ENCODE results near the gene PRKCZ.
"Not testable (repeated sequence)": the region's sequence is repeated elsewhere in the genome, so short reads cannot be mapped to it uniquely, and the experiment has no call there.

Gene PRKCZ

DNA sequence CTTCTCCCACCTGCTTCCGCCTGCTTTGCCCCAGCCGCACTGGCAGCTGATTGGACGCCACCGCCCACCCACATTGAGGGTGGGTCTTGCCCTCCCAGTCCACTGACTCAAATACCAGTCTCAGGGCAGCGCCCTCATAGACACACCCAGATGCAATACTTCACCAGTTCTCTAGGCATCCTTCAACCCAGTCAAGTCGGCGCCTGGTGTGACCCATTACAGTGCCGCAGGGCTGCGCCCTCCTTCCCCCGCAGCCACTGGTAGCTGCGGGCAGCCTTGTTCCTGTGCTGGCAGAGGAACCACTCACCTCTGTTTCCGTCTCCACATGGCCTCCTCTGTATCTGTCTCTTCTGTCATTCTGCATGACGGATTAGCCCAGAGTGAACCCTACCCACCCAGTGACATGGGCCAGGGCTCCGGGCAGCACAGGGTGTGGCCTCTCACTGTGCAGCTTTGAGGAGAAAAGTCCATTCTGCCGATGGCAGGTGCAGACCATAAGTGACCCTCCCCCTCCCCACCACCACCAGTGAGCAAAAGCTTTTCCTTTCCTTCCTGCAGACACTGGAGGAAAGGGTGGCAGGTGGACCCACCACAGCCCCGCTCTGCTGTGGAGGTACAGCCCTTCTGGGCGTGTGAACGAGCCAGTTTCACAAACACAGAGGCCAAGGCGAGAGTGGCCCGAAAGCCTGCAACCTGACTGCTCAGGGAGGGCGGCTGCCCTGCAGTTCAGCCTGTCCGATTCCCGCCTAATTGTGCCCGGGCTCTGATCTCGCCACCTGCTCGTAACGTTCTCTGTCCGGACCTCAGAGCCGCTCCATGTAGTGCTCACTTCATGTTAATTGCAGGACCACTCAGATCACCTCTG lies 87.3 kb downstream of the PRKCZ start:
- no peak for DNase-seq

DNA sequence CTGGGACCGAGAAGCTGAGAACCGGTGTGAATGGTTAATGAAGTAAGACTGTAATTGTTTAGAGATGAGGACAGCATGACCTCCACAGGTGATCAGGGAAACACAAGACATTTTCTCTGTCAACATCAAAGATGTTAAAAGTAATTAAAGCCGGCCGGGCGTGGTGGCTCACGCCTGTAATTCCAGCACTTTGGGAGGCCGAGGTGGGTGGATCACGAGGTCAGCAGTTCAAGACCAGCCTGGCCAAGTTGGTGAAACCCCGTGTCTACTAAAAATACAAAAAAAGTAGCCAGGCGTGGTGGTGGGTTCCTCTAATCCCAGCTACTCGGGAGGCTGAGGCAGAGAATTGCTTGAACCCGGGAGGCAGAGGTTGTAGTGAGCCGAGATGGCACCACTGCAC lies 88.9 kb downstream of the PRKCZ start:
- DNase-seq: not testable (repeated sequence)

DNA sequence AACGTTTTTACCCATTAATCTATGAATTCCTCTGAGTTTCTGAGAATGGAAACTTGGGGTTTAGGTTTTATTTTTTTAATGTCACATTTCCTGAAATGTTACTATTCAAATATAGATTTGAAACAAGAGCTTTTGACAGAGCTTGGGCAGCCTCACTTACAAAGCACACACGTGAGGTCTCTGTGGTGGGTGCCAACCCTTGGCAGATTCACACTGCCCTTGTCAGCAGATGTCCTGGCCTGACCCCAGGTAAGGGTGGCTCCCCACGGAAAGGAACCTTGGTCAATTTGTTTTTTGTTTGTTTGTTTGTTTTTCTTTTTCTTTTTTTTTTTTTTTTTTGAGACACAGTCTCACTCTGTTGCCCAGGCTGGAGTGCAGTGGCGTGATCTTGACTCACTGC lies 90.8 kb downstream of the PRKCZ start:
- DNase-seq: no peak

DNA sequence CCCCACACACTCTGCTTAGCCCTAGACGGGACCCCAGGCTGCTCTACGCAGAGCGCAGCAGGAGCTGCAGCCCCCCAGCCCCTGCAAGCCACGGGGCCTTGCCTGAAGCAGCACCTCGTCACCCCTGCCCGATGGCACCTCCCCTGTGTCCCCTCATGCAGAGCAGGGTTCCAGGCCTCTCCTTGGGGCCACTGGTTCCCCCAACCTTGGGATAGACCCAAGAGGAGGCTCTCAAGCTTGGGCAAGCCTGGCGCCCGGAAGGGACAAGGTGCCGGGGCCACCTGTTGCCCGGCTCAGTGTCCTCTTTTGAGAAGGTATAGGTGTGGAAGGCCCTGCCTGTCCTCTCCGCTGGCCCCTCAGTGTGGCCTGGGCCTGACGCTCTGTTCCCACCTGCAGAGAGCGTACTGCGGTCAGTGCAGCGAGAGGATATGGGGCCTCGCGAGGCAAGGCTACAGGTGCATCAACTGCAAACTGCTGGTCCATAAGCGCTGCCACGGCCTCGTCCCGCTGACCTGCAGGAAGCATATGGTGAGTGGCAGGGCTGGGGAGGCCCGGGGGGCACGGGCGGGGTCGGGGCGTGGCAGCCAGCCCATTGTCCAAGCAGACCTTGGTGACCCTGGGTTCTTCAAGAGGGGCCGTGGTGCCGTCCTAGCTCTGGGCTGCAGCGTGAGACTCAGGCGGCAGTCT lies 93.7 kb downstream of the PRKCZ start:
- no peak for DNase-seq

DNA sequence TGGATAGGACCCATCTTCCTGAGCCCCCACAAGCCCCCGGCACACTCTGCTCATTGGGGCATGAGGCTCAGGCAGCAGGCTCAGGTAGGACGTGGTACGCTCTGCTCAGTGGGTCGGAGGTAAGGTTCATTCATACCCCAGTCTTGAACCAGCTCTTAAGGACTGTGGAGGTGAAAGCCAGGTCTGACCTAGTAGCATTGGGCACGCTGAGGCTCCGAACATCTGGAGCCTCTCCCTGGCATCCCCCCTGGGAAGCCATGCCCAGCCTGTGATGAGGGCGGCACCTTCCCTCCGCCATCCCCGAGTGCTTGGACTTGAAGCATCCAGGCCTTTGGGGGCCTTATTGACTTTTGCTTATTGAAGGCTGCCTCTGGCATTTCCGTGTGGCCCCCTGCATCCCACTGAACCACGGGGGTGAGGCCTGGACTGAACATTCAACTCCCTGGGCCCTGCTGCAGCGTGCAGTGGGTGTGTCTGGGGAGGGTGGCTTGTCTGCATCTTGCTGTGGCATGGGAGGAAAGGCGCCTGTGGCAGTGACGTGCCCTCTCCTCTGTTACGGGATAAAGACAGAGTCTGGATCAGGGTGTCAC lies 94.4 kb downstream of the PRKCZ start:
- no peak for DNase-seq

DNA sequence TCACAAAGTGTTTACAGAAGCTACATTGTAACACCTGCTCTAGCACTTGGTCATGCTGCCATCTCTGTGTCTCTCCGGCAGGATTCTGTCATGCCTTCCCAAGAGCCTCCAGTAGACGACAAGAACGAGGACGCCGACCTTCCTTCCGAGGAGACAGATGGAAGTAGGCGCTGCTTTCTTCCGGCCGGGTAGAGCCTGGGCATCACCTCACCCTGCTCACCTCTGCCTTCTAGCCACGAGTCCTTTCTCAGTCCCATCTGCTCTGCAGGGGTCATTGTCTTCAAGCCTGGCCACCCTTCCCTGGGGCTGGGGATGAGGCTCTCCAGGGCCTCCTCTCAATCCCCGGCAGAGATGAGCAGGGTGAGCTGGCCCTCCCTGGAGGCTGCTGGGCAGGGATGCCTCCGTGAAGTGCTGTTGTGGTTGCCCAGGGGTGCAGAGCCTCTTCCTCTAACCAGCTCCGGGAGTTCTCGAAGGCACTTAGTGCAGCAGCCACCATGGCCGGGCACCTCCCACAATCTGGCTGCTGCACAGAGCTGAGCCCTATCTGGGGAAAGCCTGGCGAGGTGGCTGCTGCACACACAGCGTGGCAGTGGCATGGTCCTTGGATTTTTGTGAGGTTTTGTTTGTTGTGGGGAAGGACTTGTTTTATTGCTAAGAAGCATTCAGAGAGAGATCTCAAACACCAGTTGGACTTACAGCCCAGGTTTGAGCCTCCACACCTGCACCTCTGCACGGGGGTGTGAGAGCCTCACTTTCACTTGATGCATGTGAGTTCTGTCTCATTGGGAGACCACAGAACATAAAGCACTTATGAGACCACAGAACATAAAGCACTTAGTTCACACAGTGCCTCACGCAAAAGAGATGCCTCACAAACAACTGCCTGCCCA lies 96.0 kb downstream of the PRKCZ start:
- DNase-seq: no peak

DNA sequence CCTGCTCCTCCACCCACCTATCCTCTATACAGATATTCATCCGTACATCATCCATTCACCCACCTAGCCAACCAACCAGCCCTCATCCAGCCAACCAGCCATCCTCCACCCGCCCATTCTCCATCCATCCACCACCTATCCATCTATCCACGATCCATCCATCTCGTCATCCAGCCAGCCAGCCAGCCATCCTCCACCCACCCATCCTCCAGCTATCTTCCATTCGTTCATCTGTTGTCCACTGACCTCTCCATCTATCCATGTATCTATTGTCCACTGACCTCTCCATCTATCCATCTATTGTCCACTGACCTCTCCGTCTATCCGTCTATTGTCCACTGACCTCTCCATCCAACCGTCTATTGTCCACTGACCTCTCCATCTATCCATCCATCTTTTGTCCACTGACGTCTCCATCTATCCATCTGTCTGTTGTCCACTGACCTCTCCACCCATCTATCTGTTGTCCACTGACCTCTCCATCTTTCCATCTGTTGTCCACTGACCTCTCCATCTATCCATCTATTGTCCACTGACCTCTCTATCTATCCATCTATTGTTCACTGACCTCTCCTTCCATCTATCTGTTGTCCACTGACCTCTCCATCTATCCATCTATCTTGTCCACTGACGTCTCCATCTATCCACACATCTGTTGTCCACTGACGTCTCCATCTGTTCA lies 96.8 kb downstream of the PRKCZ start:
- DNase-seq: no peak

DNA sequence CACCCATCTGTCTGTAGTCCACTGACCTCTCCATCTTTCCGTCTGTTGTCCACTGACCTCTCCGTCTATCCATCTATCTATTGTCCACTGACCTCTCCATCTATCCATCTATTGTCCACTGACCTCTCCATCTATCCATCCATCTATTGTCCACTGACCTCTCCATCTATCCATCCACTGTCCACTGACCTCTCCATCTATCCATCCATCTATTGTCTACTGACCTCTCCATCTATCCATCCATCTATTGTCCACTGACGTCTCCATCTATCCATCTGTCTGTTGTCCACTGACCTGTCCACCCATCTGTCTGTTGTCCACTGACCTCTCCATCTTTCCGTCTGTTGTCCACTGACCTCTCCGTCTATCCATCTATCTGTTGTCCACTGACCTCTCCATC lies 97.7 kb downstream of the PRKCZ start:
- not testable (repeated sequence) for DNase-seq

DNA sequence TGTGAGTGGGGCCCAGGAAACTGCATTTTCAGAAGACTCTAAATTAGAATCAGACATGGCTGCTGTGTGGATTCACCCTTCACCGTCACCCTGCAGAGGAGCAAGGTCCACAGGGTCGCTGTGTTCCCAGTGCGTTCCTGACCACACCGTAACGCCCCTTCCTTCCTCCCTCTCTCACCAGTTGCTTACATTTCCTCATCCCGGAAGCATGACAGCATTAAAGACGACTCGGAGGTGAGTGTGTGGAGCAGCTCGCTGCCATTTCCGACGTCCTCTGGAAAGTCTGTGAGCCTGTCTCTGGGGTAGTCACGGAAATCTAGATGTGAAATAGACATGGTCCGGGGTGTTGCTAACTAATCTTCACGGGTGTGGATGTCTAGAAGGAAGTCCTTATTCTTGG lies 98.5 kb downstream of the PRKCZ start:
- peak; percentile 72 for DNase-seq

DNA sequence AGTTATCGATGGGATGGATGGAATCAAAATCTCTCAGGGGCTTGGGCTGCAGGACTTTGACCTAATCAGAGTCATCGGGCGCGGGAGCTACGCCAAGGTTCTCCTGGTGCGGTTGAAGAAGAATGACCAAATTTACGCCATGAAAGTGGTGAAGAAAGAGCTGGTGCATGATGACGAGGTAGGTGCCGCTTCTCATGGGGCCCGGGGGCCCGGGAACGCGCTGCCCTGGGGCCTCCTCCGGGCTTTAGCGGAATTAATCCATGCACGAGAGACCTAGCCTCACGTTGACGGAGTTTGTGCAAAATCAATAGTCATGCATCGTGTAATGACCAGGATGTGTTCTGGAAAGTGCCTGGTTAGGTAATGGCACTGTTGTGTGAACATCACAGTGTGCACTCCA lies 100.6 kb downstream of the PRKCZ start:
- no peak for DNase-seq

DNA sequence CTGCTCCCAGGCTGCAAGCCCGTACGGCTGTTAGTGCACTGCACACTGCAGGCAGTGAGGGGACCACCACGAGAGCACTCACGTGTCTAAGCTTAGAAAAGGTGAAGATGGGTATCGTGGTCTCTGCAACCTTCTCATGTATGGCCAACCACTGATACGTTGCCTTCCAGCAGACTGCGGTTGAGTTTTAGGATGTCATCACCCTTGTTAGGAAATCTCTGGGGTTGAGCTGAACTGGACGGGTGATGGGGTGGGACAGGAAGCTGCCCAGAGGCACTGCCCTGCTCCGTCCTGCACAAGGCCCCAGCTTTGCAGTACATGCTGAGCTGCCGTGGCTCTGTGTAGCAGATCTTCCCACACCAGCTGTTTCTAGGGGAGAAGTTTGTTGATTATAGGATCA lies 101.0 kb downstream of the PRKCZ start:
- no peak for DNase-seq

DNA sequence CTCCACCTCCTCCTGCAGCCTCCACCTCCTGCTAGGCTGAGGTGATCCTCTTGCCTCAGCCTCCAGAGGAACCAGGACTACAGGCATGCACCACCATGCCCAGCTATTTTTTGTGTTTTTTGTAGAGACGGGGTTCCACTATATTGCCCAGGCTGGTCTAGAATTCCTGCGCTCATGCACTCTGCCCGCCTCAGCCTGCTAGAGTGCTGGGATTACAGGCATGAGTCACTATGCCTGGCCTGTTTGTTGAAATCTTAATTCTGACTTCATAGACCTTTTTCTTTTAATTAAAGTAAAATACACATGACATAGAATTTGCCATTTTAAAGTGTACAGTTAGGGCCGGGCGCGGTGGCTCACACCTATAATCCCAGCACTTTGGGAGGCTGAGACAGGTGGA lies 101.7 kb downstream of the PRKCZ start:
- DNase-seq: no peak

DNA sequence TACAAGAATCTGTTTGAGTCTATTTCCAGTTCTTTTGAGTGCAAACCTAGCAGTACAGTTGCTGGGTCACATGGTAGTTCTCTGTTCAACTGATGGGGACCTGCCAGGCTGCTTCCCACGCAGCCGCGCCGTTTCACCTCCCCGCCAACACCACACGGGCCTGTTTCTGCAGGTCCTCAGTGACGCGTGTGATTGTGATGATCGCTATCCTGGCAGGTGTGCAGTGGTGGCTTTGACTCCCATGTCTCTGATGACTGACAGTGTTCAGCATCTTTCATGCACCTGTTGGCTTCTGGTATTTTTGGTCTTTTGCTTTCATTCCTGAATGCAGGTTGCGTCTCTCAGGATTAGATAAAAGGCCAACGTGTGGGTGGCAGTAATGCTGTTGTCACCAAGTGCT lies 102.7 kb downstream of the PRKCZ start:
- DNase-seq: no peak

DNA sequence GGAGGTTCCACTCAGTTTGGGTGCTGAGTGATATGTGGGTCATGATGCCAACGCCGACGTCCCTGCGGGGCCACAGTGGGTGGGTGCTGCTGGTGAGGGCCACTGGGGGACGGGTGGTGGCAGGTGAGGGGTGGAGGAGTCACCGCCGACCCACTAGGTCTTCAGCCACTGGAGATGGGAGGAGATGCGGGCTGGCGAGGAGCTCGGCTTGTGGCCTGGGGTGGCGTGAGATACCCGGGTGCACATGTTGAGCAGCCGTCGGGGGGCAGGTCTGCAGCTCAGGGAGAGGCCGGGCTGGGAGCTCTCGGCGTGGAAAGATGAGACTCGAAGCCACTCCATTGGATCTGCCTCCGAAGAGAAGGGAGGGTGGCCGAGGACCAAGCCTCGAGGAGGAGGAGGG lies 103.8 kb downstream of the PRKCZ start:
- DNase-seq: no peak

DNA sequence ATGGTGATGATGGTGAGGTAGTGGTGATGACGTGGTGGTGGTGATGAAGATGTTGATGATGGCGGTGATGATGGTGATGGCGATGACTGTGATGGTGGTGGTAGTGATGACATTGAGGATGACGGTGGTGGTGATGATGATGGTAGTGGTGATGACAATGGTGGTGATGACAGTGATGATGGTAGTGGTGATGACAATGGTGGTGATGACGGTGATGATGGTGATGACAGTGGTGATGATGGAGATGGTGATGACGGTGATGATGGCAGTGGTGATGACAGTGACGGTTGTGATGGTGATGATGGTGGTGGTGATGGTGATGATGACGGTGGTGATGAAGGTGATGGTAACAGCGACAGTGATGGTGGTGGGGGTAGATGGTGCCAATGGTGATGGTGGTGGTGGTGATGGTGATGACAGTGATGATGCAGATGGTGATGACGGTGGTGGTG lies 105.0 kb downstream of the PRKCZ start:
- no peak for DNase-seq

DNA sequence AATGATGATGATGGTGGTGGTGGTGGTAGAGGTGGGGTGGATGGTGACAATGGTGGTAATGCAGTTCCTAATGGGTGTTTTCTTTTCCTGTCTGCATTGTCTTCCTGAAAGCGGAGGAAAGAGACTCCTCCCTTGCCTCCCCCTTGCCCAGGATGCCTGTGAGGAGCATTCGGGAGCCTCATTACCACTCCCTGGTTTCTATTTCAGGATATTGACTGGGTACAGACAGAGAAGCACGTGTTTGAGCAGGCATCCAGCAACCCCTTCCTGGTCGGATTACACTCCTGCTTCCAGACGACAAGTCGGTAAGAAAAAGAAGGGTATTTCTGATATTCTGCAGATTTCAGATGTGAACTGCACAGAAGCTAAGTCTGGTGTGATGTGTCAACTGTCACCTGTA lies 105.6 kb downstream of the PRKCZ start:
- no peak for DNase-seq

DNA sequence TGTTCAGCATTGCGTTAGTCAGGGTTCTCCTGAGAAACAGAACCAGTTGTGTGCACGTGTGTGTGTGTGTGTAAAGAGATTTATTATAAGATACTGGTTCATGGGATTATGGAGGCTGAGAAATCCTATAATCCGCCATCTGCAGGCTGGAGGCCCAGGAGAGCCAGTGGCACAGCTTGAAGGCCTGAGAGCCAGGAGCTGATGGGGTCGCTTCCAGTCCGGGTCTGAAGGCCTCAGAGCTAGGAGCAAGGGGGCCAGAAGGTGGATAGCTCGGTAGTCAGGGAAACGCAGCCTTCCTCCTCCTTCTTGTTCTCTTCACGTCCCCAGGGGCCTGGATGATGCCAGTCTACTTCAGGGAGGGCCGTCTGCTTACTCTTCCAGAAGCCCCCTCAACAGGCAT lies 106.7 kb downstream of the PRKCZ start:
- DNase-seq: no peak

DNA sequence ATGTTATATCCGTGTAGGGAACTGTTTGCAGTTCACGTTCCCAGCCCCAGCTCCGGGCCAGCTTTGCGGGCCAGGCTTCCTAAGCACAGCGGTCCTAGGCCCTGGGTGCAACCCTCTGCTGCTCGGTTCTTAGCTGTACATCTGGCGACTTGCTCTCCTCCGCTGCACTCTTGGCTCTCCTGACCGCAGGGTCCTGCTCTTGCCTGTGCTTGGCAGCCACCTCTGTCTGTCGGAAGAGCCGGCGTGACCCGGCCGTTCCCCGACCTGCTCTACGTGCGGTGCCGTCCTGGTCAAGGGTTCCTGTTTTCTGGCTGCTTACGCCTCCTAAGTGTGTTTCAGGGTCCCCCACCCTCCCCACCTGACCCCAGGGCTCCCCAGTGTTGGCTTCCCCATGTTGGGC lies 107.6 kb downstream of the PRKCZ start:
- no peak for DNase-seq

DNA sequence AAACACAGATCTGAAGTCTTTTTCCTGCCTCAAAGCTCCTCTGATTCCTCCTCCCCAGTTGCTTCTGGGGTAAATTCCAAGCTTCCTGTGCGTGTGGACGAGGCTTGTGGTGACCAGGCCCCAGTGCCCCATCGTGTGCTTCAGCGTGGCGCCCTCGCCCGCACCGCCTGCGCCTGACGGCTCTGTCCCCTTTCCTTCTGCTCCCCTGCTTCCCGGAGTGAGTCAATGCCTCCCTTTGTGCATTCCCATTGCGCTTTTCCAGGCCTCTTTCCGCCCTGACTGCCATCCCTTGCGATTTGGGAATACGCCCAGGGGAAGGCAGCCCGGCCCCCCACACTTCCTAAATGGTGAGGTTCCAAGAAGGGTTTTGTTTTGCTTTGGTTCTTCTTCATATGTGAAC lies 108.1 kb downstream of the PRKCZ start:
- no peak for DNase-seq

DNA sequence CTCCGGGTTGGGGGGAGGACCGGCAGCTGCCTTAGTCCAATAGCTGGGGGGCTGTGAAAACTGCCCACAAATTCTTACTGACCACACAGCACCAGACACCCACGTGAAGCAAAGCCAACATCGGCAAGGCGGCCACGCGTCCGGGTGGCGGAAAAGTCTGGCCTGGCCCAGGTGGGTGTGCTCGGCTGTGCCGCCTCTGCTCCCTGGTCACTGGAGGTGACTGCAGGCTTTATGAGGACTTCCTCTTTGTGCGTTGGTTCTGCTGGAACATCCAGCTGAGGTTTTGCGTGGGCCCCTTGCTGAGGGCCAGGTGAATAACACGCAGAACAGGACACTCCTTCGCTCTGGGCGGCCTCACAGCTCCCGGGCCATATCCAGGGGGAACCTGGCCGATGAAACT lies 108.9 kb downstream of the PRKCZ start:
- no peak for DNase-seq

DNA sequence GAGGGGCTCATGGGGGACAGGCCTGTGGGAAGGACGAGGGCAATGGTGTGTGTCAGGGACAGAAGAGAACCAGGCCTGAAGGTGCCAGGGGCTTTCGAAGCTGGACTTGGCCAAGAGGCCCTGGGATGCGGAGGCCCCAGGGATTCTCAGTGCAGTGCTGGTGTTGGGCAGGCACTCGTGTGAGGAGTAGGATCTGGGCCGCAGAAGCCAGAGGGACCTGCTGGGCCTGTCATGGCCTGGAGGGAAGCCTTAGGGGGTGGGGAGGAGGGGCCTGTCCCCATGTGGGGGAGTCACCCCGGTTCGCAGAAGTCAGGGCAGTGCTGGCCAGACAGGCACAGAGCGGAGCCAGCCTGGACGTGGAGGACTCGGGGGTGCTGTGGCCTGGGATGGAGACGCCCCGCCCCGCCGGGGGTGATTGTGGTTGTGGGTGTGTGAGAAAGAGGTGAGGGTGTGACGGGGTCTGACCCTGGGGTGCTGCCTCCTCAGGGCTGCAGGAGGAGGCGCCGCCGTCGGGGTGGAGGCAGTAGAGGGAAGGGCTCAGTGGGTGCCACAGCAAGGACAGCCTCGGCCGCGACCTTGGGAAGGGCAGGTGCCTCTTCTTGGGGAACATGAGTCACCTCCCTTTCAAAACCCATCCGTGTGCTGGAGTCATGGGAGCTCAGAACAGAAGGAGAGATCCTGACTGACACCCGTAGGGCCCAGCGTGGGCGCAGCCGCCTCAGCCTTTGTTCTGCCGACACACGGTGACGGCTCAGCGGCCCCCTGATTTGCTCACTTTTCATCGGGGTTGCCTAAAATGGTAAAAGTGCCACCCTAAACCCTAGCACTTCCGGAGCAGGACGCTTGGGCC lies 110.5 kb downstream of the PRKCZ start:
- no peak for DNase-seq
